Neural progenitor cell (in vitro differentiated cells): Measurements from ENCODE around the gene TSGA10IP.
A peak's percentile ranks its signal among the peaks of the same experiment; 100 is the strongest.

ENCODE experiments used
- CTCF ChIP-seq: fragments of 200-600 bp; sonication (generic); IDR thresholded peaks from 2 replicates; pipeline ENCODE4 v1.5.1; 2017; ENCODE audit warnings: antibody characterized with exemption, mild to moderate bottlenecking
- EZH2 ChIP-seq: fragments of 200-600 bp; sonication (generic); IDR thresholded peaks from 2 replicates; pipeline ENCODE4 v1.6.1; 2017; ENCODE audit warnings: antibody characterized with exemption, mild to moderate bottlenecking, moderate library complexity
- EZH2phosphoT487 ChIP-seq: fragments of 200-600 bp; sonication (generic); IDR thresholded peaks from 2 replicates; pipeline ENCODE4 v1.6.1; 2017; ENCODE audit warnings: antibody characterized with exemption

DNA sequence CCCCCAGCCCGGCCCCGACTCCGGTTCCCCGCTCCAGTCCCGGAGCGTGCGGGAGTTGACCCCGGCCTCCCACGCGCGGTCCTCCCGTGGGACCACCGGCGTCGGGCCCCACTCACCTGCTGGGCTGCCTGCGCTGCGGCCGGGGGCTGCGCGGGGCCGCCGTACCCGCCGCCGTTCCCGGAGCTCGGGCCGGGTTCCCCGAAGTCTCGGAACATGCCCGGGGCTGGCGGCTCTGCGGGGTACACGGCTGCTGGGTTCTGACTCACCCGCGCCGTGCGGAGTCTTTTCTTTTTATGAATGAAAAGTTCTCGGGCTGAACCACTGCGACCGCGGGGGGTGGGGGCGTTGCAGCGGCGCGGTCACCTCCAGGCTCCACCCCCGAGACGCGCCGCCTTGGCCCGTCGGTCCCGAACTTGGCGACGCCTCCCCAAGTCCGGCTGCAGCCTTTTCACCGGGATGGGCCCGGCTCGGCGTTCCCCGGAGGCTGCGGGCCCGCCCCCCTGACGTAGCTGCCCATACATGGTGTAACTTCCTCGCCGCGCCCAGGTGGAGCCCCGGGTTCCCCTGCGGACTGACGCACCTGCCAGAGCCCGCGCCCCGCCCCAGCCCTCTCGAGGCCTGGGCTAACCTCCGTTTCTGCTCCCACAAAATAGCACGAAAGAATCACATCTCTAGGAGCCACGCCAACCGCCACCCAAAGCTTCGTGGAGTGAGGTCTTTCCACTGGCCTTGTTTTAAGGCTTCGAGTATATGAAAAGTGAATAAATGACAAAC lies 45.0 kb upstream of the TSGA10IP start, which contains the start of gene FOSL1:
- TF ChIP-seq EZH2phosphoT487 = peak; percentile 73
- no peak for TF ChIP-seq CTCF
- TF ChIP-seq EZH2 = peak; percentile 87
